Lower leg skin (tissue), 3 donors: Measurements from ENCODE around the gene SELENBP1.

Experiments
- CTCF ChIP-seq, 3 donors: fragments of 450-650 bp; IDR thresholded peaks; one replicate each; pipeline ENCODE4 v1.5.1; 2016; ENCODE audit warnings: antibody characterized with exemption in 3 of 3, mild to moderate bottlenecking in 3 of 3, moderate library complexity in 2 of 3
- POLR2A ChIP-seq, 2 donors: fragments of 450-650 bp; IDR thresholded peaks; one replicate each; pipeline ENCODE4 v1.6.1; 2016 to 2017; ENCODE audit warnings: antibody characterized with exemption in 2 of 2, mild to moderate bottlenecking in 1 of 2, moderate library complexity in 1 of 2

GRCh38 chr1:151386002-151386401, 13.5 kb upstream of the SELENBP1 start:
- TF ChIP-seq POLR2A (IDR thresholded peaks at IDR 0.05) (no peak), CTCF (IDR thresholded peaks at IDR 0.05) (no peak)
